SIG-M5 treated with dmso at 0.1 percent for 504 hours (cell line): ENCODE measurements around the gene HKDC1.
"Not testable (repeated sequence)": the region's sequence is repeated elsewhere in the genome, so short reads cannot be mapped to it uniquely, and the experiment has no call there.

Experiments used
- DNase-seq: peaks from one replicate; lab custom pipeline; 2025; ENCODE audit not compliant: unreplicated experiment; lab: John Stamatoyannopoulos, UW

Gene HKDC1

DNA sequence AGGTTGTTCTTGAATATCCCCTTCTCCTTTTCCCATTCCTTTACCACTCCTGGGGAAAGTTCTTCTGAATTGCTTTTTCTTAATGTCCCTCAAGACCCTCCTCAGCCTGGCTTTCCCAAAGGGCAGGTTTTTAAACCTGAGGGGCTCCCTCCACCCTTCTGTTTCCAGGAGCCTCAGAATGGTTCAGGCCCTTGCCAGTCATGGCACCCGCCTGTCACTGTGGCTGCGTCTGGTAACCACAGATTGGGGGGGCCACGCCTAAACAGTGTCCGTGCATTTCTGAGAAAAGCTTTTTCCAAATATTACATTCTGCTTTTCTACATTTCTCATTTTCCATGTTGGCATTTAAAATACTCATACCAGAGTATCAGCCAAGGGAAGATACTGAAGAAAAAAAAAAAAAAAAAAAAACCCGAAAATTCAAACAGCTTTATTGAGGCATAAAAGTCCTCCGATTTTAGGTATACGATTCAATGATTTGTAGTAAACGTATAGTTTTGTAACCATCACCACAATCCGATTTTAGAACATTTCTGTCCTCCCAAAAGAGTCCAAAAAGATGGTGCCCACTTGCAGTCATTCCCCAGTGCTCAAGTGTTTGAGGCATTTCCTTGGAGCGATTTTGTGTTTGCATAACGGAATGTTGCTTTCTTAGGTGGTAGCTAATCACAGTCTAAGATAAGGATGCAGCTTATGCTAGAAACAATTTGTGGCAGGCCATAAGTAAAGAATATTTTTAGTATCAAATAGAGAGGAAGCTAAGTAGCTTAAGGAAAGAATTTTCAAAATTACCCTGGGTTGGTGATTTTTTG, 22.1 kb downstream of the HKDC1 start:
- no peak for DNase-seq

DNA sequence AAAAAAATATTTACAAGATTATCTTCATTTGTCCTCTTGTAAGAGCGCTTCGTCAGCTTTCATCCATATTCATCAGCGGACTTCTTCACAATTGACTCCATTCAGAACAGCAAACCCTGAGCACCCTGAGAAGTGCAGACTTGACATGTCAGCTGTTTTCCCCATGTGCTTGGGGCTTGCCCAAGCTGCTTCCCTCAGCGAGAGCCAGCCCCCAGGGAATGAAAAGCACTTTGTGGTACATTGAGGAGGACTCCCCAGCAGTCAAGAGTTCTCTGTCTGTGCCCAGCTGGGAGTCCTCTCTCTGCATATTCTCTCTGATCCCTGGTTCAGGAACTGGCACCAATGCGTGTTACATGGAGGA, 22.7 kb downstream of the HKDC1 start:
- no peak for DNase-seq

DNA sequence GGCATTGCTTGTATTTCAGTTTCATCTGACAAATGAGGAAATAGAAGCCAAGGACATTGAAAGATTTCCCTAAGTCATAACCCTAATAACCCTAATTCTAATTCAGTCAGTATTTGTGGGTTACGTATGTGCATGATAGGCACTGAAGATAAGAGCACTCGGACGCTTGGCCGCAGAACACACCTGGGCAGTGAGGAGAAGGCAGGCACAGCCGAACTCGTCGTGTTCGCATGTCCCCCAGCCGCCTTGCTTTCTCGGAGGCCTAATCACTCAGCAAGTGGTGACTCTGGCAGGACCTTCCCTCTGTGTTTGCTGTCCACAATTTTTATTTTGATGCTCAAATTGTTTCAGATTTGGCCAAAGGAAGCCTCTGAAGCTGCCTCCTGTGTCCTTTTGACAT, 23.7 kb downstream of the HKDC1 start:
- no peak for DNase-seq

DNA sequence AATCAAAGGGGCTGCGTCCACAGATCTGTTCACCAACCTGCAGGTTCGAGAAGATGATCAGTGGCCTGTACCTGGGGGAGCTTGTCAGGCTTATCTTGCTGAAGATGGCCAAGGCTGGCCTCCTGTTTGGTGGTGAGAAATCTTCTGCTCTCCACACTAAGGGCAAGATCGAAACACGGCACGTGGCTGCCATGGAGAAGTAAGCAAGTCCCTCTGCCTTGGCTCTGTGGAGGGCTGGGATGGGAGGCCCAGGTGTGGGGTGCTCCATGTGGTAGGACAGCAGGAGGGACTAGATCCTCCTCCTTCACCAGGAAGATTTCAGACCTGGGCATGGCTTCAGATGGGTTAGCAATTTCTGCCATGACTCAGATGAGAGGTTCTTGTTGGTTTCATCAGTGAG, 25.9 kb downstream of the HKDC1 start:
- DNase-seq, result no peak

DNA sequence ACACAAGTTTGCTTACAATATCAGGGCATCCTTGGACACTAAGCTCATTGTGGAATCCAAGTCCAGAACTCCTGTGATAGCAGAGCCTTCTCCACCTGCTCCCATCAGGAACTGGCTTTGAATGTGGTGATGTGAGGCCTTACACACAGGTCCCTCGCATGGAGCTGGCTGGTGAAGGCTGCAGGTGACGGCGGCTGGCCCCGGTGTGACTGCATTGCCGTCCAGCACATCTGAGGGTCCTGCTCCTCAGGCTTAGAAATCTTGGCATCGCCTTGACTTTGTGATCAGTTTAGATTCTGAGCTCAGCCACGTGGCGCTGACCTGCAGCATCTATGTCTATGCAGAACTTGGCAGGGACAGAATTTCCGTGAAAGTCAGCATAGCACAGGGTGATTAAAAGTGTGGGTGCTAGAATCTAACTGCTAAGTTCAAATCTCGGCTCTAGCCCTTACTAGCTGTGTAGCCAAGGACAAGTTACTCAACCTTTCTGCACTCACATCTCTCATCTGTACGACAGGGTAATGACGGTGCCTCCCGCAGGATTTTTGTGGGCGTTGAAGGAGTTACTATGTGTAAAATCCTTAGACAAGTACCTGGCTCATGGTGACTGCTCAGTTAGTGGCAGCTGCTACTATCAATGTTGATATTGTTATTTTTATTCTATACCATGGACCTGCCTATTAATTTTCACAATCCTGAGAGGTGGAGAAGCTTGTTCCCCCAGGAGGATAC, 26.6 kb downstream of the HKDC1 start:
- no peak for DNase-seq

DNA sequence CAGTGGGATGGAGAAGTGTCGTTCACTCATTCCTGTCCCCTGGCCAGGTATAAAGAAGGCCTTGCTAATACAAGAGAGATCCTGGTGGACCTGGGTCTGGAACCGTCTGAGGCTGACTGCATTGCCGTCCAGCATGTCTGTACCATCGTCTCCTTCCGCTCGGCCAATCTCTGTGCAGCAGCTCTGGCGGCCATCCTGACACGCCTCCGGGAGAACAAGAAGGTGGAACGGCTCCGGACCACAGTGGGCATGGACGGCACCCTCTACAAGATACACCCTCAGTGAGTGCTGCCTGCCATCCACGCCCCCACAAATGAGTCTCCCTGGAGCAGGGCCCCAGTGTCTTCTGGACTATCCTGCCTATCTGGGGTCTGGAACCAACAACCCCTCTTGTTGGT, 27.2 kb downstream of the HKDC1 start:
- DNase-seq, result no peak

DNA sequence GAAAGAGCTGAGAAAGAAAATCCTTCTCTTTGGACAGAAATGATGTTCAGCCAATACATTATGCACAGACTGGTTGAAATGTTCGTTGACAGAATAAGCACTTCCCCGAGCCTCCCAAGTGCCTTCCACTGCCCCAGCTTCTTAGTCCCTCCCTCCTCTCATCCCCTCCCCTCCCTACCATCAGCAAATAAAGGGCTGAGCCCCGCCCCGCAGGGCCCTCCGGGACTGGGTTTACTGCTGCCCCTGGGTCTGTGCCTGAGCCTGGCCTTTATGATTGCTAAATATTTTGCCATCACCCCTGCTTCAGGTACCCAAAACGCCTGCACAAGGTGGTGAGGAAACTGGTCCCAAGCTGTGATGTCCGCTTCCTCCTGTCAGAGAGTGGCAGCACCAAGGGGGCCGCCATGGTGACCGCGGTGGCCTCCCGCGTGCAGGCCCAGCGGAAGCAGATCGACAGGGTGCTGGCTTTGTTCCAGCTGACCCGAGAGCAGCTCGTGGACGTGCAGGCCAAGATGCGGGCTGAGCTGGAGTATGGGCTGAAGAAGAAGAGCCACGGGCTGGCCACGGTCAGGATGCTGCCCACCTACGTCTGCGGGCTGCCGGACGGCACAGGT, 28.1 kb downstream of the HKDC1 start:
- no peak for DNase-seq

DNA sequence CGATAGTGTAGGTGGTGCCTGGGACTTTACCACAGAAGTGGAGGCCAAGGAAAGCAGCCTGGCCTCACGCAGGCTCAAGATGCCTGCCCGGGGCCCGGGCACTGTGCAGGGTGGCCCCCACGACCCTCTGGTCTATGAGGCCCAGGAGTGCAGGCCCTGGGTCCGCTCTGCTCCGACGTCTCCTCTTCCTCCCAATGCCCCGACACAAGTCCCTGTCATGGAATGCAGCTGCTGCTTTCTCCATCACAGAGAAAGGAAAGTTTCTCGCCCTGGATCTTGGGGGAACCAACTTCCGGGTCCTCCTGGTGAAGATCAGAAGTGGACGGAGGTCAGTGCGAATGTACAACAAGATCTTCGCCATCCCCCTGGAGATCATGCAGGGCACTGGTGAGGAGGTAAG, 29.9 kb downstream of the HKDC1 start:
- DNase-seq, result no peak

DNA sequence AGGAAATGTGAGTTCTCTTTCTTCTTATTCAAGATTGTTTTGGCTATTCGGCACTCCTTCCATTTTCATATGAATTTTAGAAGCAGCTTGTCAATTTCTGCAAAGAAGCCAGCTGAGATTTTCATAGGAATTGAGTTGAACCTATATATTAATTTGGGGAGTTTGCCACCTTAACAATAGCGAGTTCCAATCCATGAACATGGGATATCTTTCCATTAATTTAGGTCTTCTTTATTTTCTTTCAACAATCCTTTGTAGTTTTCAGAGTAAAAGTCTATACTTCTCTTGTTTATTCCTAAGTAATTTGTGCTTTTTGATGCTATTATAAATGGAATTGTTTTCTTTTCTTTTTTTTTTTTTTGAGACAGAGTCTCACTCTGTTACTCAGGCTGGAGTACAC, 31.3 kb downstream of the HKDC1 start:
- not testable (repeated sequence) for DNase-seq

DNA sequence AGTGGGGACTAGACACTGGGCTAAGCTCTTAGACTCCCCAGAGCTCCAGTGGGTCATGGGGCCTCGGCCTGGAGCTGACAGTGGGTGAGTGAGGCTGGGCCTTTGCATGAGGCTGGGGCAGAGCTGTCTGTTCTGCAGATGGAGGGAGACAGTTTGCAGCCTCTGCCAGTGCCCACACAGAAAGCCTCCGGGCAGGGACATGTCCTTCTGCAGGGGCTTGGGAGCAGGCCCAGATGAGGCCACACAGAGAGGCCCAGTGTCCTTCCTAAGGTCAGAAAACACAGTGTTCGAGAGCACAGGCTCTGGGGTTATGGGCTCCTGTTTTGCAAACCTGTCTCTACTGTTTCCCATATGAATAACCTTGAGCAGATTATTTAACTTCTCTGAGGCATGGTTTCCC, 33.0 kb downstream of the HKDC1 start:
- DNase-seq, result no peak

DNA sequence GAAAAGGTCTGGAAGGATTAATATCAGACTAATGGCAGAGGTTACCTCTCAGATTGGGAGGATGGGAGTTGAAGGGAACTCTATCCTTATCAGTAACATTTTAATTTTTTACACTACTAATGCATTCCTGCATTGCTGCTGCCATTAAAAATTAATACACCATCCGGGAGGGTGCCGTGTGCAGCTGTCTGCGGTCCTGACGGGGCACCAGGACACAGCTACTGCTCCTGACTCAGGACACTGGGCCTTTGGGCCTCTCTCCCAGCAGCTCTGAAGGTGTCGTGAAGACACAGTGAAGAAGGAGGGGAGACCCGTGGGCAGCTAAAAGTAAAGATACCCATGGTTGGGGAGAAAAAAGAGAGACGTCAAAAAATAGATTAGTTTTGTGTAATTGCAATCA, 34.7 kb downstream of the HKDC1 start:
- no peak for DNase-seq

DNA sequence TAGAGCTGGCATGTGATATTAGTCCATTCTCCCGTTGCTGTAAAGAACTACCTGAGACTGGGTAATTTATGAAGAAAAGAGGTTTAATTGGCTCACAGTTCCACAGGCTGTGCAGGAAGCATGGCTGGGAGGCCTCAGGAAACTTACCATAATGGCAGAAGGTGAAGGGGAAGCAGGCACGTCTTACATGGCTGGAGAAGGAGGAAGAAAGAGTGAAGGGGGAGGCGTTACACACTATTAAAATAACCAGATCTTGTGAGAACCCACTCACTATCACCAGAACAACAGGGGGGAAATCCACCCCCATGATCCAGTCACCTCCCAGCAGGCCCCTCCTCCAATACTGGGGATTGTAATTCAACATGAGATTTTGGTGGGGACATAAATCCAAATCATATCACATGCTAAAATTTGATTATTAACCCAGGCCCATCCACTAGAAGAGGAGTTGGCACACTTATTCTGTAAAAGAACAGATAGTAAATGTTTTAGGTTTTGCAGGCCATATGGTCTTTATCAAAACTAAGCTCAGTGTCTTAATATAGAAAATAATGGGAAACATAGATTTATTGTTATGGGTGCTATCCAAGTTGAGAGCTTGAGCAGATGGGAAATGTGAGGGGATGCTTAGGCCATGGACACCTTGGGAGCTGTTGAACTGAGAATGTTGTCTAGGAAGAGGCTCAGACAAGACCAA, 39.6 kb downstream of the HKDC1 start:
- DNase-seq, result no peak

DNA sequence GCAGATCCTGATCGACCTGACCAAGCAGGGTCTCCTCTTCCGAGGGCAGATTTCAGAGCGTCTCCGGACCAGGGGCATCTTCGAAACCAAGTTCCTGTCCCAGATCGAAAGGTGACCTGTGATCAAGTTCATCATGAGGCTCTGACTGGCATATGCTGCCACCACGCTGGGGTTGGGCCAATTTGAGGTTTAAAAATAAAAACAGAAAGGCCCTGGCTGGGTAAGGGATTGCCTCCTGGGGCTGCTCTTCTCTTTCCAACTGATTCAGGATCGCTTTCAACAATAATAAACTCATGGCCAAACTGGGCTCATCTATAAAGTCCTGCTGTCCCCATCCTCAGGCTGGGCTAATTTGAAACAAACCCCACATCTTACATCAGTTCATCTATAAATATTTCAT, 41.1 kb downstream of the HKDC1 start:
- DNase-seq, result no peak

DNA sequence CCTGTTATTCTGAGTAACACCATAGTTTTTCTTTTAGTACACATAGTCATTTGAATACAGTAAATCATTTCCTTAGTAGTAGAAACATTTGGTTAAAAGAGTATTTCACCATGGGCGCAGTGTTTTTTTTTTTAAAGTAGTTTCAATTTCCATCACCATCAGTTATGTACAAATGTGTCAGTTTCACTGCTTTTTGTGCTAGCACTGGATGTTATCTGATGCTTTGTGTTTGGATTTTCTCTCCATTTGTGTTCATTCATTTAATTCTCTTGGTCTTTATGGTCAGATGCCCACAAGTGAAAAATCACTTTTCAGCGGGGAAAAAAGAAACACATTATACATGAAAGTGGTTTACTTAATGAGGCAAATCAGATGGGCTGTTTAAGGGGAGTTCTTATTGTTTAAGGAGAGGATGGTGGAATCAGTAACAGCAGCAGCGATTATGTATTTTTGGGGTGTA, 42.2 kb downstream of the HKDC1 start:
- no peak for DNase-seq

DNA sequence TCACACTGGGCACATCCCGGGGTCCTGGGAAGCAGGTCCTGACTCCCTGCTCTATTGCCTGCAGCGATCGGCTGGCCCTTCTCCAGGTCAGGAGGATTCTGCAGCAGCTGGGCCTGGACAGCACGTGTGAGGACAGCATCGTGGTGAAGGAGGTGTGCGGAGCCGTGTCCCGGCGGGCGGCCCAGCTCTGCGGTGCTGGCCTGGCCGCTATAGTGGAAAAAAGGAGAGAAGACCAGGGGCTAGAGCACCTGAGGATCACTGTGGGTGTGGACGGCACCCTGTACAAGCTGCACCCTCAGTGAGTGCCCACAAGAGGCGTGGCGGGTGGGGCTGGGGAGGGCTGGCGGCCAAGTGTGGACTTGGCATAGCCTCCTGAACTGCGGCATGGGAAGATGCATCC, 45.4 kb downstream of the HKDC1 start:
- no peak for DNase-seq

DNA sequence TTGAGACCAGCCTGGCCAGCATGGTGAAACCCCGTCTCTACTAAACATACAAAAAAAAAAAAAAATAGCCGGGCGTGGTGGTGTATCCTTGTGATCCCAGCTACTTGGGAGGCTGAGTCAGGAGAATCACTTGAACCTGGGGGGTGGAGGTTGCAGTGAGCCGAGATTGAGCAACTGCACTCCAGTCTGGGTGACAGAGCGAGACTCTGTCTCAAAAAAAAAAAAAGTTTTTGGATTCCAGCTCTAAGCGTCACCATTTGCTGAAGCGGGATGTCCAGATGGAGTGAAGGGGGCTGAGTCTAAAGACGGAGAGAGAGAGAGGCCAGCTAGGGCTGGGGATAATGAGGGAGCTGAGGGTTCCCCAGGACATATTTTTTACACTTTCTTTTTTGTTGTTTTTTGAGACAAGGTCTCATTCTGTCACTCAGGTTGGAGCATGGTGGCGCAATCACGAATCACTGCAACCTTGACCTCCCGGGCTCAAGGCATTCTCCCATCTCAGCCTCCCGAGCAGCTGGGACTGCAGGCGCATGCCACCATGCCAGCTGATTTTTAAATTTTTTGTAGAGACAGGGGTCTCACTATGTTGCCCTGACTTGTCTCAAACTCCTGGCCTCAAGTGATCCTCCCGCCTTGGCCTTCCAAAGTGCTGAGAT, 48.8 kb downstream of the HKDC1 start:
- no peak for DNase-seq

DNA sequence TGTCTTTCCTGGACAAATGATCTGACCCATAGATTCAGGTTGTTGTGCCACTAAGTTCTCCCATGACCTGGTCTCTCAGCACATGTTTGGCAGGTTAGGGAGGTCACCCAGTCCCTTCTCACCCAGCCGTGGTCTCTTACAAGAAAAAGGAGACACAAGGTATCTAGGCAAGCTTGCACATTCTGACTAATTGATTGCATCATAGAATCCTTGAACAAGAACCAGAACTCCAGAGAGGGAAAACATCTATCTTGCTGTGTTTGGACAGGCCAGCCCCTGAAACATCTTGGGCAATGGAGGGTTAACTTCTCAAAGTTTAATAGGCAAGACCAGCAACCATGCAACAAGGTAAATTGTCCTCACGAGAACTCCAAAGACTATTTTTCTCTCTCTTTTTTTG, 49.6 kb downstream of the HKDC1 start:
- no peak for DNase-seq

DNA sequence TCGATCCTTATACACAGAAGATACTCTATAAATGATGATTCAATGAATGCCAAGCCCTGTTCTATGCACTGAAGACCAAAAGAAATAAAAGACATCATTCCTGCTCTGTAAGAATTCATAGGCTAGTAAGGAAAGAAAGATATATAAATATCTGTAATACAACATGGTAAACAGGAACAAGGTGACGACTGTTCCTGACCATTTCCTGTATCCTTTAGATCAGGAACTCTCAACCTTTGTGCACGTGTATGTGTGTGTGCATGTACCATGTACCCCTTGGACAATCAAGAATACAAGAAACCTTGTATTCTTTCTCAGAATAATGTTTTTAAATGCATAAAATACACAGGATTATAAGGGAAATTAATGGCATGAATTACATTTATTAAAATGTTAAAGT, 50.9 kb downstream of the HKDC1 start:
- DNase-seq, result no peak

DNA sequence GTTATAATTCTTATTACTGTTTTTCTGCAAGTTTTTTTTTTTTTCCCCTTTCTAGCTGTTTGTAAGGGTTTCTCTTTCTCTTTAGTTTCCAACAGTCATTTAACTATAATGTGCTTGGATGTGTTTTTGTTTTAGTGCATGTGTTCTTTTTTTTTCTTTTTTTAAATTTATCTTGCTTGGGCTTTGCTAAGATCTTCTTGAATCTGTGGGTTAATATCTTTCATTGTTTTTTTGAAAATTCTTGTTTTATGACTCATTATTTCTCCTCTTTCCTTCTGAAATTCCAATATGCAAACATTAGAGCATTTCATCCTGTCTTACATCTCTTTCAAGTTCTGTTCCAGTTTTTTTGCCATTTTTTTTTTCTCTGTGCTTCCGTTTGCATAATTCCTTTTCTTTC, 52.5 kb downstream of the HKDC1 start:
- no peak for DNase-seq

DNA sequence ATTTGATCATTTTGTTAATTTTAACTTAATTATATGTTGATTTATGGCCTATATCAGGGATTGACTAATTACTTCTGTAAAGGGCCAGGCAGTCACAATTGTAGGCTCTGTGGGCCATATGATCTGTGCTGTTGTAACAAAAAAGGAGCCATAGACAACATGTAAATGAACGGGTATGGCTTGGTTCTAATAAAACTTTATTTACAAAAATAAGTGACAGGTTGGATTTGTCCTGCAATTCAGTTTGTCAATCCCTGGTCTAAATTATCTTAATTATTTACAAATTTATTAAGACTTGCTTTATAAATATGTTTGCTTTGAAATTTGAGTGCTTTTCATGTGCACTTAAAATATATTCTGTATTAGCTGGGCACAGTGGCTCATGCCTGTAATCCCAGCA, 55.3 kb downstream of the HKDC1 start:
- no peak for DNase-seq

DNA sequence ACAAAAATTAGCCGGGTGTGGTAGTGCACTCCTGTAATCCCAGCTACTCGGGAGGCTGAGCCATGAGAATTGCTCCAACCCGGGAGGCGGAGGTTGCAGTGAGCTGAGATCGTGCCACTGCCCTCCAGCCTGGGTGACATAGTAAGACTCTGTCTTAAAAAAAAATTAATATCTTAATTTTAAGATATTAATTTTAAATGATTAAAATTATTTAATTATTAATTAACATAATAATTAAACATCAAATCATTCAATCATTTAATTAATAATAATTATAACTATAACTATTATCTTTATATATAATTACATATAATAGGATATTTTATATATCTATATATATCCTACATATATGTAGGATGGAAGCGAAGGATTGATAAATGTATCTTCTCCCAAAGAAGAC, 56.4 kb downstream of the HKDC1 start:
- no peak for DNase-seq
